ENCODE results near the gene VAPA. TPM values are rescaled to one million over a fixed set of nuclear protein-coding genes. Genes with fewer than 3 reads are reported as not detected.

VAPA gene
- total RNA-seq, 1 donor from 2014 or later, result 124 TPM

- H3K4me3 Mint-ChIP-seq, result no peak overlapping the region
- H3K36me3 Mint-ChIP-seq (ENCODE audit: low read depth), result no peaks in the 10 kb centered on the region
- ChIA-PET POLR2A (no interaction called here), CTCF (no interaction called here)
- H3K9me3 Mint-ChIP-seq, result no peaks in the 10 kb centered on the region
- TF ChIP-seq CTCF (IDR thresholded peaks at IDR 0.05), result no peak
- H3K27me3 Mint-ChIP-seq, result peaks cover 11% of the 10 kb centered on the region
- ATAC-seq (ENCODE audit: low read depth) (no peak), DNase-seq (no peak)
- no peaks in the 10 kb centered on the region for H3K4me1 Mint-ChIP-seq
- intact Hi-C loops (cut with micrococcal nuclease), result no loop called here
- H3K27ac Mint-ChIP-seq, result no peak overlapping the region
Measured at GRCh38 chr18:9989481-9989880, 75.7 kb downstream of the VAPA start.

GRCh38 chr18:9991011-9992000 lies 77.5 kb downstream of the VAPA start:
- ChIA-PET CTCF (no interaction called here), POLR2A (no interaction called here)
- H3K27ac Mint-ChIP-seq, result no peak overlapping the region
- peaks cover 9% of the 10 kb centered on the region for H3K27me3 Mint-ChIP-seq
- H3K4me3 Mint-ChIP-seq, result no peak overlapping the region
- H3K4me1 Mint-ChIP-seq, result no peaks in the 10 kb centered on the region
- TF ChIP-seq CTCF (IDR thresholded peaks at IDR 0.05), result no peak
- H3K9me3 Mint-ChIP-seq, result no peaks in the 10 kb centered on the region
- intact Hi-C loops (cut with micrococcal nuclease), result no loop called here
- no peaks in the 10 kb centered on the region for H3K36me3 Mint-ChIP-seq (ENCODE audit: low read depth)
- ATAC-seq (ENCODE audit: low read depth) (no peak), DNase-seq (no peak)

DNA sequence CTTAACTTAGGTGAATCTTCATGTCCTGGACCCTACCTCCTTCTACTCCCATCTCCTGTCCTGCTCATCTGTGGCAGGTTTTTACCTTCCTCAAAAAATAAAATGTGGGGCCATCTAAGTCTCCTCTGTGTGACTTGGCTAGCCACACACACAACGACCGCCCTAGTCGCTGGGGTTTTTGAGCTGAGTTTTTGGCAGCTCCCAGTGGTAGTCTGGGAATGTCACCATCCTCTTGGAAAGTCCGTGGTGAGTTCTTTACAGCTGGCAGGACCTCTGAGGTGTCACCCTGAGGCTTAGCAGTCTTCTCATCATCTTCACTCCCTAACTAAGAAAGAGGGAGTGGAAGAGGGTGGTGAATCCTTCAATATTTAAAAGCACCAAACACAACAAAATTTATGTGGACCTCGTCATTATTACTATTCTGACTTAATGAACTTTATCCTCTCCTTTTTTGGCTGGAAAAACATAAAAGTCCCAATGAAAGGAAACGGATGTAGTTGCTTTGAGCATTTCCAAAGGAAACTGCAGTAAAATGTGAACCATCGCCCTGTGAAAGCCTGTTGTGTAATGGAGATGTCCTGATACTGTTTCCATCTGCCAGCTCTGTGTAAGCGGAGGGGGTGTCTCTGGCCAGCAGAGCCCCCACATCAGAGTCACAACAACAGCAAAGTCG lies 78.6 kb downstream of the VAPA start:
- H3K9me3 Mint-ChIP-seq, result no peaks in the 10 kb centered on the region
- ChIA-PET POLR2A (no interaction called here), CTCF (no interaction called here)
- no peaks in the 10 kb centered on the region for H3K36me3 Mint-ChIP-seq (ENCODE audit: low read depth)
- intact Hi-C loops (cut with micrococcal nuclease), result no loop called here
- ATAC-seq (ENCODE audit: low read depth), result no peak
- TF ChIP-seq CTCF (IDR thresholded peaks at IDR 0.05), result no peak
- no peak overlapping the region for H3K27ac Mint-ChIP-seq
- no peaks in the 10 kb centered on the region for H3K4me1 Mint-ChIP-seq
- peaks cover 8% of the 10 kb centered on the region for H3K27me3 Mint-ChIP-seq
- H3K4me3 Mint-ChIP-seq, result no peak overlapping the region
- DNase-seq, result no peak

DNA sequence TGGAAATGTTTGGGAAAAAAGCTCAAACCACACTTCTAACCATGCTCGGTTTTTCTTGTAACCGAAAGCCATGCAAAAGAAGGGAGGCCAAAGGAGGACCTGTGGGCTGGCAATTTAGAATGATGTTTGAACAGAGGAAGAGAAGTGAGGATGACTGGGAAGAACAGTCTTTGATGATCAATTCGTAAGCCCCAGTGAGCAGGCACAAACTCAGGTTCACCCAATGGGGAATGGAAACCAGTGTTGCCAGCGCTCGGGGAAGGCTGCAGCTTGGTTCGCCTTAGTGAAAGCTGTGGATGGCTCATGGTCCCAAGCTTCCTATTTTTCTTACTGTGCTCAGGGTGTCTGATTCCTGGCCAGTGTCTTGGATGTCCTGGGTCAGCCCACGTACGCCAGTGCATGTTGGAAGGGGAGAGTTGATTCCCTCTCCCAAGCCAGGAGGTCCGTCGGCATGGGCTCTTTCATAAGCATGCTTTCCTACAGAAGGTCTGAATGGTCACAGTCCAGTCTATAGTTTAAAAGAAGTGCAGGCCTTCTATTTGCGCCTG lies 79.2 kb downstream of the VAPA start:
- H3K4me3 Mint-ChIP-seq, result no peak overlapping the region

More for the DNA sequence above, 79.2 kb downstream of the VAPA start:
- intact Hi-C loops (cut with micrococcal nuclease), result no loop called here
- ChIA-PET CTCF (no interaction called here), POLR2A (no interaction called here)
- DNase-seq (no peak), ATAC-seq (ENCODE audit: low read depth) (no peak)
- H3K9me3 Mint-ChIP-seq, result peaks cover 5% of the 10 kb centered on the region
- H3K4me1 Mint-ChIP-seq, result no peaks in the 10 kb centered on the region
- H3K36me3 Mint-ChIP-seq (ENCODE audit: low read depth), result no peaks in the 10 kb centered on the region
- H3K27me3 Mint-ChIP-seq, result peaks cover 8% of the 10 kb centered on the region
- TF ChIP-seq CTCF (IDR thresholded peaks at IDR 0.05), result no peak
- no peak overlapping the region for H3K27ac Mint-ChIP-seq
